Mucosa of rectum (tissue), 2 donors: Measurements from ENCODE around the gene DNAJC22.

Source experiments
- H3K27ac ChIP-seq, 2 donors: one replicate each; pipeline ENCODE4 v1.7.0; 2013; ENCODE audit warnings: inconsistent platforms in 2 of 2, low read depth in 2 of 2, low read length in 2 of 2
- H3K27me3 ChIP-seq, 2 donors: one replicate each; pipeline ENCODE4 v1.7.0; 2013; ENCODE audit warnings: low read length in 2 of 2; ENCODE audit not compliant: control insufficient read depth in 2 of 2, insufficient read depth in 2 of 2
- H3K36me3 ChIP-seq, 2 donors: one replicate each; pipeline ENCODE4 v1.7.0; 2013; ENCODE audit warnings: low read length in 2 of 2; ENCODE audit not compliant: control insufficient read depth in 2 of 2, insufficient read depth in 2 of 2
- H3K4me1 ChIP-seq, 2 donors: one replicate each; pipeline ENCODE4 v1.7.0; 2013; ENCODE audit warnings: low read length in 2 of 2, mild to moderate bottlenecking in 1 of 2; ENCODE audit not compliant: control insufficient read depth in 2 of 2, insufficient read depth in 2 of 2
- H3K4me3 ChIP-seq, 2 donors: one replicate each; pipeline ENCODE4 v1.7.0; 2013; ENCODE audit warnings: low read length in 2 of 2
- H3K9ac ChIP-seq, 2 donors: one replicate each; pipeline ENCODE4 v1.7.0; 2013; ENCODE audit warnings: low read length in 2 of 2, low read depth in 1 of 2, mild to moderate bottlenecking in 1 of 2
- H3K9me3 ChIP-seq, 2 donors: one replicate each; pipeline ENCODE4 v1.7.0; 2013; ENCODE audit warnings: low read length in 2 of 2; ENCODE audit not compliant: control insufficient read depth in 2 of 2
- donor health status: healthy.
- donor health status: Normal muscosa, but diverticular disease.

The DNAJC22 gene

GRCh38 chr12:49336645-49337584 is 9.8 kb upstream of the DNAJC22 start, which contains the start of gene C1QL4:
TSS of gene C1QL4 (minus strand) at chr12:49337188. CDS start at chr12:49336477, 711 bp downstream.
- H3K27me3 ChIP-seq: peaks cover 26 to 27% of the 10 kb centered on the region in 2 donors
- peak within 1 kb of the TSS in 1 of 2 donors; percentile 30 for H3K9ac ChIP-seq
- H3K9me3 ChIP-seq: no peaks in the 10 kb centered on the region
- peaks cover 9 to 19% of the 10 kb centered on the region in 2 donors for H3K4me1 ChIP-seq
- H3K36me3 ChIP-seq: no peaks in the 10 kb centered on the region
- H3K4me3 ChIP-seq: peak within 1 kb of the TSS; percentile 38 to 49
- no peak within 1 kb of the TSS for H3K27ac ChIP-seq

- peaks cover 33 to 36% of the 10 kb centered on the region in 2 donors for H3K27me3 ChIP-seq
- H3K9me3 ChIP-seq: no peaks in the 10 kb centered on the region
- H3K9ac ChIP-seq: peak overlapping the region in 1 of 2 donors; percentile 36
- H3K4me1 ChIP-seq: peaks cover 25 to 29% of the 10 kb centered on the region in 2 donors
- no peaks in the 10 kb centered on the region for H3K36me3 ChIP-seq
- H3K27ac ChIP-seq: no peak overlapping the region
- H3K4me3 ChIP-seq: no peak overlapping the region
Observed at GRCh38 chr12:49338830-49339463, 7.7 kb upstream of the DNAJC22 start.

DNA sequence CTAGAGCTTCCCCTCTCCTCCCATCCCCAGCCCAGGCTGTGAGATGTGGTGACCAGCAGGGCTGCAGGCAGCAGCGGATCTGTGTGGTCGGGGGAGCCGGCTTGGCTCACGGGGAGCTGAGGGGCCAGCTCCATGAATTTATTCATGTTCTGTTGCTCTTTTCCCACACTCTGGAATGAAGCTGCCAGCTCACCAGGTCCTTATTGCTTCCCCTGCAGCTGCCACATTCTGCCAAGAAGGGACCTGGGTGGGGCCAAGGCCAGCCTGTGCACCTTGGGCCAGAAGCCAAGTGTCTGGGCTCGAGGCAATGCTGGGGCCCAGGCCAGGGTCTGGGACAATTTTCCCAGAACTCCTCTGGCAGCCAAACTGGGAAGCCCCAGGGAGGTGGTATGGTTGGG is 7.2 kb upstream of the DNAJC22 start:
- H3K4me1 ChIP-seq: peaks cover 25 to 29% of the 10 kb centered on the region in 2 donors
- no peaks in the 10 kb centered on the region for H3K9me3 ChIP-seq
- H3K9ac ChIP-seq: peak overlapping the region in 1 of 2 donors; percentile 36
- peaks cover 33 to 38% of the 10 kb centered on the region in 2 donors for H3K27me3 ChIP-seq
- H3K27ac ChIP-seq: no peak overlapping the region
- H3K4me3 ChIP-seq: no peak overlapping the region
- no peaks in the 10 kb centered on the region for H3K36me3 ChIP-seq

GRCh38 chr12:49340095-49340870 is 6.4 kb upstream of the DNAJC22 start:
- Histone ChIP-seq H3K27me3 (peaks cover 27 to 33% of the 10 kb centered on the region in 2 donors), H3K4me3 (no peak overlapping the region), H3K9ac (no peak overlapping the region), H3K36me3 (no peaks in the 10 kb centered on the region), H3K9me3 (no peaks in the 10 kb centered on the region), H3K4me1 (peaks cover 25 to 29% of the 10 kb centered on the region in 2 donors), H3K27ac (no peak overlapping the region)

- no peak overlapping the region for H3K4me3 ChIP-seq
- H3K9ac ChIP-seq: no peak overlapping the region
- H3K27me3 ChIP-seq: peaks cover 26 to 33% of the 10 kb centered on the region in 2 donors
- H3K27ac ChIP-seq: no peak overlapping the region
- H3K36me3 ChIP-seq: no peaks in the 10 kb centered on the region
- H3K9me3 ChIP-seq: no peaks in the 10 kb centered on the region
- H3K4me1 ChIP-seq: peaks cover 30 to 36% of the 10 kb centered on the region in 2 donors
Observed at GRCh38 chr12:49340971-49341776, 5.5 kb upstream of the DNAJC22 start.

DNA sequence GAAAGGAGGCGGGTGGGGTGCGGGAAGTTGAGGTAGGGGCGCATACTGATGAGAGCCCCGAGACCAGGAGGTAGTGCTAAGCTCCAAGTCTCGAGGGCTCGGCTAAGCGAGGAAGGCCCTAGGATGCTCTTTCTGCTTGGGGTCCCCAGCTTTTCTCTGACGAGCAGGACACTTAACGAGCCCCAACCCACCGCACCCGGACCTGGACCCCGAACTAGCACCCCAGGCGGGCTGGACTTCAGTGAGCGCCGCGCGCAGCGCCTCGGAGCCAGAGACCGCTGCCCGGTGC is 5.0 kb upstream of the DNAJC22 start:
- H3K27ac ChIP-seq: no peak overlapping the region
- no peak overlapping the region for H3K4me3 ChIP-seq
- no peaks in the 10 kb centered on the region for H3K36me3 ChIP-seq
- peaks cover 22 to 34% of the 10 kb centered on the region in 2 donors for H3K27me3 ChIP-seq
- H3K9me3 ChIP-seq: no peaks in the 10 kb centered on the region
- H3K9ac ChIP-seq: no peak overlapping the region
- H3K4me1 ChIP-seq: peaks cover 33 to 37% of the 10 kb centered on the region in 2 donors

DNA sequence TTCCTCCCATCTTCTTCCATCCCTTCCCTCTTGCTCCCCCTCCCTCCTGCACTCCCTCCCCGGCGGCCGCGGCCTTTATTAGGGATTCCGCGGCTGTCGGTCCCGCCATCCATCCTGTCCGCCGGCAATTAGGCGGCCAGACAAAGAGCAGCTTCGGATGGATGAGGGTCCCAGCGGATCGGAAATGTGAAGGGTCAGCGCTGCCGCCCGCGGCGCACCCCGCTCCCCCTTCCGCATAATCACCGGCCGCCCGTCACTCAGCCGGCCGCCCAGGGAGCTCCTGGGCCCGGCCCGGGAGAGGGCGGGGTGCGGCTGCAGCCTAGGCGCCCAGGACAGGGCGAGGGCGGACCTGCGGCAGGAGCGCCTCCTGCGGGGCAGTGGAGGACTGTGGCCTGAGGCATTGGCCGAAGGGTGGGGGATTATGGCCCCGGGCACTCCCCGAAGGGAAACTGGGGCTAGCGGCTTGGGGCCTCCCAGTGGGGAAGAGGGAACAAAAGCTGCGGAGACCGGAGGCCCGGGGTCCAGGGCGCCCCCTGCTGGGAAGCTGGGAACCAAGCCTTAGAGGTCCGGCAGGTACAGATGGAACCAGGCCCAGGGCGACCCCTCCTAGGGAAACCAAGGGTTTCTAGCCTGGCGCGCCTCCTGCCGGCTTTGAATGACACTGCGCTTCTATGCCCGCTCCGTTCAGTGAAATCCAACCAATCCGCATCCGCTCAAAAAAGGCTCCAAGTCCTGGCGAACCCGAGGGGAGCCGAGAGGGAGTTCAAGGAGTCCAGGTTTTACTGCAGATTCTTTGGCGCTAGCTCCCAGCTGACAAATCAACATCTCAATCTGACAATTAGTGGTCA is 4.4 kb upstream of the DNAJC22 start:
- Histone ChIP-seq H3K27ac (no peak overlapping the region), H3K4me1 (peaks cover 37 to 40% of the 10 kb centered on the region in 2 donors), H3K4me3 (peak overlapping the region; percentile 51 to 54), H3K36me3 (no peaks in the 10 kb centered on the region), H3K9ac (peak overlapping the region in 1 of 2 donors; percentile 38), H3K27me3 (peaks cover 26 to 37% of the 10 kb centered on the region in 2 donors), H3K9me3 (no peaks in the 10 kb centered on the region)

- H3K36me3 ChIP-seq: no peaks in the 10 kb centered on the region
- H3K4me3 ChIP-seq: peak overlapping the region; percentile 51 to 54
- H3K27ac ChIP-seq: no peak overlapping the region
- H3K27me3 ChIP-seq: peaks cover 29 to 37% of the 10 kb centered on the region in 2 donors
- H3K4me1 ChIP-seq: peaks cover 43% of the 10 kb centered on the region in 2 donors
- peak overlapping the region in 1 of 2 donors; percentile 38 for H3K9ac ChIP-seq
- no peaks in the 10 kb centered on the region for H3K9me3 ChIP-seq
Observed at GRCh38 chr12:49342914-49343731, 3.6 kb upstream of the DNAJC22 start.
